G401.6 (cell line): ENCODE results near the gene NPAS2.

Experiments
- FAIRE-seq: peaks from 2 replicates; lab custom pipeline; 2012; peaks lifted over from hg19 to GRCh38; lab: Jason Lieb, UNC

Gene NPAS2, protein sequence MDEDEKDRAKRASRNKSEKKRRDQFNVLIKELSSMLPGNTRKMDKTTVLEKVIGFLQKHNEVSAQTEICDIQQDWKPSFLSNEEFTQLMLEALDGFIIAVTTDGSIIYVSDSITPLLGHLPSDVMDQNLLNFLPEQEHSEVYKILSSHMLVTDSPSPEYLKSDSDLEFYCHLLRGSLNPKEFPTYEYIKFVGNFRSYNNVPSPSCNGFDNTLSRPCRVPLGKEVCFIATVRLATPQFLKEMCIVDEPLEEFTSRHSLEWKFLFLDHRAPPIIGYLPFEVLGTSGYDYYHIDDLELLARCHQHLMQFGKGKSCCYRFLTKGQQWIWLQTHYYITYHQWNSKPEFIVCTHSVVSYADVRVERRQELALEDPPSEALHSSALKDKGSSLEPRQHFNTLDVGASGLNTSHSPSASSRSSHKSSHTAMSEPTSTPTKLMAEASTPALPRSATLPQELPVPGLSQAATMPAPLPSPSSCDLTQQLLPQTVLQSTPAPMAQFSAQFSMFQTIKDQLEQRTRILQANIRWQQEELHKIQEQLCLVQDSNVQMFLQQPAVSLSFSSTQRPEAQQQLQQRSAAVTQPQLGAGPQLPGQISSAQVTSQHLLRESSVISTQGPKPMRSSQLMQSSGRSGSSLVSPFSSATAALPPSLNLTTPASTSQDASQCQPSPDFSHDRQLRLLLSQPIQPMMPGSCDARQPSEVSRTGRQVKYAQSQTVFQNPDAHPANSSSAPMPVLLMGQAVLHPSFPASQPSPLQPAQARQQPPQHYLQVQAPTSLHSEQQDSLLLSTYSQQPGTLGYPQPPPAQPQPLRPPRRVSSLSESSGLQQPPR

DNA sequence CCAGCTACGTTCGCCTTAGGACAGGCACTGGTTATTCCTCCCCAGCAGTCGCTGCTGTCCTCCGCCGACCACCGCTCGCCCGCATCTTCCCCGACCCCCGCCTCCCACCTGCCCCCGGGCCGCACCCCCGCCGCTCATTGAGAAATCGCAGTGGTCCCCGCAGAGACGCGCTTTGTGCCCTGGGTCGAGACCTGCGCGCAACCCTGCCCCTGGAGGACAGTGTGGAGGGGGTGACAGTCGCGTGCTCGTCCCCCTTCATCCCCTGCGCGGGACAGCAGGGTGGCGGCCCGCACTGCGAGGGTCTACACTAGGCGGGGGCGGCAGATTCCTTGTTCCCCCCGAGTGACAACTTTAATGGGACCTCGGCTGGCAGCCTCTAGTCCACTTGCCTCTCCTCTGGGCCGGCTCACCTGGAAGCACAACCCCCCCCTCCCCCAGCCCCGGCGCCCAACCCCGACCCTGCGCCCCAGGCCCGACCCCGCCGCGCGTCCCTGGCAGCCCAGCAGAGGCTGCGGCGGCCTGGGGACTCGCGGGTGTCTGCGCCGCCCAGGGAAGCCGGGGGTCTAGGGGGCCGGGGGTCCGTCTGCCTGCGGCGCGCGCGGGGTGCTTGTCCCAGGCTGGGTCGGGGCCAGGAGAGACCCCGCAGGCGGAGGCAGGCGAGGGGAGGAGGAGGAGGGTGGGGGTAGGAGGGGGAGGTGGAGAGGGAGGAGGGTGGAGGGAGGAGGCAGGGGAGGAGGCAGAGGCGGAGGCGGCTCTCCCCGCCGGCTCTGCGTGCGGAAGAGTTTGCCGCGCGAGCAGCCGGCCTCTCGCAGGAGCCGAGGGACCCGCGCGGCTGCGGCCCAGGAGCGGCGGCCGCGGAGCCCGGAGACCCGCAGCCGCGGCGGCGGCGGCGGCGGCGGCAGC, at the start of gene NPAS2:
Gene NPAS2 (plus strand): TSS at position 770 of the 903 bp plus-strand sequence. CDS start 84,616 bp downstream, outside the sequence.
- no peak for FAIRE-seq

DNA sequence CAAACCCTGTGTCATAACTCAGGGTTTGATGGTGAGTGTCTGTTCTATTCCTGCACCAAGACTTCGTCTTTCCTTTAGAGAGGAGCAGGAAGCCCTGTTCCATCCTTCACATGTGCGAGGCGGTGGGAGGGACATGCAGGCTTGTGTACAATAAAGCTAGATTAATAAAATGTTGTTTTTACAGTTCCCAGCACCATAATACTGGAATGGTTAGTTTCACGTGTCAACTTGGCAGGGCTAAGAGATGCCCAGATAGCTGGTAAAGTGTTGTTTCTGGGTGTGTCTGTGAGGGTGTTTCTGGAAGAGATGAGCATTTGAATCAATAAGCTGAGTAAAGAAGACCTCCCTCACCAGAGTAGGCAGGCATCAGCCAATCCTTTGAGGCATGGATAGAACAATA, 48.8 kb upstream of the NPAS2 start:
- no peak for FAIRE-seq

DNA sequence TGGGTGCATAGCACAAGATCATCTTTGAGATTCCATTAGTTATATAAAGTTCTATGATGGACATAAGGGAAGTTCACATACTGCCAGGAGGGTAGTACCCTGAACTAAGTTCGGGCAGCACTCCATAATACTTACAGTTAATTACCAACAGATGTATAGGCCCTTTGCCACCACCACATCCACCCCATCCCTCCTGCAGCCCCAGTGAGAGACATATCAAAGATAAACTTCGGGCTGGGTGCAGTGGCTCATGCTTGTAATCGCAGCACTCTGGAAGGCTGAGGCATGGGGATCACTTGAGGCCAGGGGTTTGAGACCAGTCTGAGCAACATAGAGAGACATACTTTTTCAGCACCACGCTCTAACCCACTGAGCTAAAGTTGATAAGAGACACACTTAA, 46.4 kb upstream of the NPAS2 start:
- no peak for FAIRE-seq

DNA sequence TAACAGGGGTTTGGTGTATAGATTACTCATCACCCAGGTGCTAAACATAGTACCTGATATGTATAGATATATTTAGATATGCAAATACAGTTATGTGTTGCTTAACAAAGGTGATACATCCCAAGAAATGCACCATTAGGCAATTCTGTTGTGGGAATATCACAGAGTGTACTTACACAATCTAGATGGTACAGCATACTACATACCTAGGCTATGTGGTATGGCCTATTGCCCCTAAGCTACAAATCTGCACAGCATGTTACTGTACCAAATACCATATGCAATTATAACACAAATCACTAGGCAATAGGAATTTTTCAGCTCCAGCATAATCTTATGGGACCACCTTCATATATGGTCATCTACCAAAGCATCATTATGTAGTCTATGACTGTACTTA, 43.5 kb upstream of the NPAS2 start:
- FAIRE-seq, result no peak

DNA sequence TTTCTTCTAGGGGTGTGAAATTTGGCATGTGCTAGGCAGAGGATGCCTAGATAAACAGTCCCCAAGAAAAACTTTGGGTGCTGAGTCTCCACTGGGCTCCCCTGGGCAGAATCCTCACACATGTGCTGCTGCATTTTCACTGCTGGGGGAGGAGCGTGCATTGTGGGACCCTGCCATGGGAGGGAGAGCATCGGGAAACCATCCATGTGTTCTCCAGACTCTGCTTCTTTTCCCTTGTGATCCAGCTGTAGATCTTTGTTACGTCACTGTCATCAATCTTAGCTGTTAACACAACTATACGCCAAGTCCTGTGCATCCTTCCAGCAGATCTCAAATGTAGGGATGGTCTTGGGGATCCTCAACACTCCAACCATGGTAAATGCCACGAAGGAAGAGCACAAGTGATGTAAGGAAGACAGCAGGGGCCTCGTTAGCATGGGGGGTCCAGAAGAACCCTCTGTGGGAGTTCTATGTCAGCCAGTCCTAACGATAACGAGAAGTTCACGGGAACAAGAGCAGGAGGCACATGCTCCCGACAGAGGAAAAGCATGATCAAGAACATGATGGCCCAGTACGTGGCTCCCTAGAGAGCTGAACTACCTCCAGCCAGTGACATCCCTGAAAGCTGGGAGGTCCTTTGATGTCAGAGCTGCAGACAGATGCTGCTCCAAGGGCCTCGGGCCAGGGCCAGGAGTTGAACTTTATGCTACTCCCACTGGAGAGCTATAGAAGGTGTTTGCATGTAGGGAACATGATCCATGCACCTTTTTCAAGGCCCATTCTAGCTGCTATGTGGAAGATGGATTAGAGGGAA, 41.1 kb upstream of the NPAS2 start:
- FAIRE-seq, result no peak

DNA sequence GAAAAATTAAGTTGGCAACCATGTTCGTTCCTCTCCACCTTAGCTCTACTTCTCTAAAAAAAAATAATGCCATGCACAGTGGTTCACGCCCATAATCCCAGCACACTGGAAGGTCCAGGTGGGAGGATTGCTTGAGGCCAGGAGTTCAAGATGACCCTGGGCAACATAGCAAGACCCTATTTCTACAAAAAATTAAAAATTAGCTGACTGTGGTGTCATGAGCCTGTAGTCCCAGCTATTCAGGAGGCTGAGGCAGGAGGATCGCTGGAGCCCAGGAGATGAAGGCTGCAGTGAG, 40.1 kb upstream of the NPAS2 start:
- no peak for FAIRE-seq

DNA sequence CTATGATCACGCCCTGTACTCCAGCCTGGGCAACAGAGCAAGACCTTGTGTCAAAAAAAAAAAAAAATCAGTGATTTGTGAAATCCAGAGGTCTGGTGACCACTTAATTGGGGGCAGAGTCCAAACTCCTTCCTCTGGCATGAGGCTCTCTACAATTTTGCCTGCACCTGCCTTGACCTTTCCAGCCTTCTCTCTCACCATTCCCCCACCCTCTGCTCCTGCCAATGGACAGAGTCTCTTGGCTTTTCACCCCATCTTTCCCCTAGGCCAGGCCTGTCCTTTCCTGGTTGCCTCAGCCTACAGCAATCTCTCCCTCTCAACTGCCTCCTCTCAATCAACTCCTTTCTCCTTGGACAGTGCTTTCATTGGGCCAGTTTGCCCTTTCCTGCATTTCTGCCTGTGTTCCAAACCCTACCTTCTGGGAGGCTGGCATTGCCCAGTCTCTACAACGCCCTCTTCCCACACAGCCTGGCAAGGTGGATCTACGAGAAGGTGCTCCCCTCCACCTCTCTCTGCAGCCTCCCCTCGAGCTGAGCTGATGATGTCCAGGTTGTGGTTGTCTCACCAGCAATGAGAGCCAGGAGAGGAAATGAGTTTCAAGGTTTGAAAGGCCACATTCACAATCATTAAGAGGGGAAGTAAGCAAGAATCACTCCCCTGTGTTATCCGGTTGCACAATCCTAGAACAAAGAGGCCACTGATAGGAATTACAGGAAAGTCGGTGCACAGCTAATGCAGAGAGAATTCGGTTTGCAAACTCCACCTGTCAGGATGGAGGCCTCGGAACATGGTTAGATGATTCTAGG, 39.5 kb upstream of the NPAS2 start:
- no peak for FAIRE-seq

DNA sequence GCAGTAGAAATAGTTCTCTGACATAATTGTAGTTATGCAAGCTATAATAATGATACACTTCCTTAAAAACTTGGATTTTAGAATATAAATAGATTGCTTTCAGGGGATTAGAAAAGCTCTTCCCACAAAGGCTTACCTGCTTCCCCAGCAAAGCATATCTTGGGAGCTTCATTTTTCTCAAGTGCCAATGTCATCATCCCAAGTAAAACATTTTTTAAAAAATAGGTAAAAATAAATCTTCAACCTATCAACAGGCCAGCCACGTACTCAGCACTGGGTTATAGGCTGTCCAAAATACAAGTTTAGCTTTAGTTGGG, 39.0 kb upstream of the NPAS2 start:
- no peak for FAIRE-seq

DNA sequence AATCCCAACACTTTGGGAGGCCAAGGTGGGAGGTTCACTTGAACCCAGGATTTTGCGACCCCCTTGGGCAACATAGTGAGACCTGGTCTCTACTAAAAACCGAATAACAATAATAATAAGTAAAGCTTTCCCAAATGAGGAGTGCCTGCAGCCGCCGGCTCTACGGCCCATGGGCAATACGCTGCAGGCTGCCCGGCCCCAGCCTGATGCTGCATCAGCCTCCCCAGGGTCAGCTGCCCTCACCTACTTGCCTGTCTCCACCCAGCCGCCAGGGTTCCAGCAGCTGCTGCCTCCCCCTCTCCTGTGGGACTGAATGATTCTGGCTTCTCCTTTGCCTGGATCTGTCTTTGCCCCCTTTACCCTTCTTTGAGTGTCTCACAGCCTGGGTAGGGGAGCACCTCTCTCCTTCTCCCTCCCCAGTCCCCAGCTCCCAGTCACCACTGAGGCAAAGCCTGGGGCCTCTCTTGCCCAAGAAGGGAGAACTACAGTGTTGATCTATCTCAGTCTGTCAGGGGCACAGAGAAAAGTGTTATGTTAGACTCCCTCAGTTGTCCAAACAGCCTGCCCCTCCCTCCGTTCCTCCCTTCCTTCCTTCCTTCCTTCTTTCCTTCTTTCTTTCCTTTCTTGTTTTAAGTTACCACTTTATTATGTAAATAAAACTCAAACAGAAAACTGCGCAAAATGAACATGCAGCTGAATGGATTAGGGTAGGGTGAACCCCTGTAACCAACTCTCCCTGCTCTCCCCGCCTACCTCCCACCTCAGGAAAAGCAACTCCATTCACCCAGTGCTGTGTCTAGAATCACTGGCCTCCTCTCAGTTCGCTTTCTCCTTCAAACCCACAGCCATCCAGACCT, 38.2 kb upstream of the NPAS2 start:
- FAIRE-seq, result no peak

DNA sequence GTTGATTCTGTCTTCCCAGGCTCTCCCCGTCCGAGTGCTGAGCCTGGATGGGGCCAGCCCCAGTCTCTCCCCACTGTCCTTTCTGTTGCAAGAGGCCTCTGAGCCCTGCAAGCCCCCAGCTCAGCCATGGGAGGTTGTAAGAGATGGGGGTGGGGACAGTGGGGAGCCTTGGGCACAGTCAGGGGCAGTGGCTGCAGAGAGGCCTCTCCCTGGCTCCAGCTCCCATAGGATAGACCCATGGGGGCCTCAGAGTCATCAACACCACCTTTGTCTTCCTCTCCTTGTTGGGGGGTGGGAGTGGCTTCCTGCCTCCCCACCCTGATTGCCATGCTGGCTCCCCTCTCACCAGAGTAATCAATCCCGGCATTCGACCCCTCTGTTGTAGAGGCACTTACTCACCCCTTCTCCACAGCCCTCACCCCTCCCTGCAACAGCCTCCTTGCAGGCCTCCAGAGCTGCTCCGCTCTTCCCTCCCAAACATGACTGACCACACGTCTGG, 37.5 kb upstream of the NPAS2 start:
- FAIRE-seq, result no peak

DNA sequence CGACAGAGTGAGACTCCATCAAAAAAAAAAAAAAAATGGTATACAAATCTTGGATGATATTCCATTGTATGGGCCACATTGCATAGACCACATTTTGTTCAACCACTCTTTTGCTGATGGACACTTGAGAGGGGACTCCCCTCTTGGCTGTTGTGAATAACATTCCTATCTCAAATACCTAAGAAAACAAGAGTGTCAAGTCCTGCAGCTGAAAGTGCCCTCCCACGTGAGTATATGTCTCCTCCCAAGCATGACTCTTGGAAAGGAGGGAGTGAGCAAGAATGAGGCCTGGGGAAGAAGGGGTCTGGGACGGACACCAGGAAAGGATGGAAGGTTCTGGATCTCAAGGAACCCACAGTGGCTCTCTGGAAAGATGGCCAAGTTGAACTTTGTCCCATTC, 36.0 kb upstream of the NPAS2 start:
- no peak for FAIRE-seq

DNA sequence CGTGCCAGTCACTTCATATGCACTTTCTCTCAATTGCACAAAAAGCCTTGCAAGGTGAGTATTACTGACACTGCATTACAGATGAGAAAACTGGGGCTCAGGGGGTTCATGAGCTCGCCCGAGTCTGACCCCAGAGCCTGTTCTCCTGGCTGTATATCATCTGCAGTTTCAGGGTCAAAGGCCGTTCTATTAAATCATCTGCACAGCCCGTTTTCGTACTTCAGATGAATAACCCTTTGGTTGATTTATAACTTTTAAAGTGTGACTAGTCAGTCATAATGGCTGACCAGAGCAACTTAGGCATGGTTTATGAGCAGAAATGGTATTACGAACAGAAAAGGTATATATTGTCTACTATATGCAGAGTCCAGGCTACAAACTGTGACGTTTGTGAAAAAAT, 35.3 kb upstream of the NPAS2 start:
- no peak for FAIRE-seq

DNA sequence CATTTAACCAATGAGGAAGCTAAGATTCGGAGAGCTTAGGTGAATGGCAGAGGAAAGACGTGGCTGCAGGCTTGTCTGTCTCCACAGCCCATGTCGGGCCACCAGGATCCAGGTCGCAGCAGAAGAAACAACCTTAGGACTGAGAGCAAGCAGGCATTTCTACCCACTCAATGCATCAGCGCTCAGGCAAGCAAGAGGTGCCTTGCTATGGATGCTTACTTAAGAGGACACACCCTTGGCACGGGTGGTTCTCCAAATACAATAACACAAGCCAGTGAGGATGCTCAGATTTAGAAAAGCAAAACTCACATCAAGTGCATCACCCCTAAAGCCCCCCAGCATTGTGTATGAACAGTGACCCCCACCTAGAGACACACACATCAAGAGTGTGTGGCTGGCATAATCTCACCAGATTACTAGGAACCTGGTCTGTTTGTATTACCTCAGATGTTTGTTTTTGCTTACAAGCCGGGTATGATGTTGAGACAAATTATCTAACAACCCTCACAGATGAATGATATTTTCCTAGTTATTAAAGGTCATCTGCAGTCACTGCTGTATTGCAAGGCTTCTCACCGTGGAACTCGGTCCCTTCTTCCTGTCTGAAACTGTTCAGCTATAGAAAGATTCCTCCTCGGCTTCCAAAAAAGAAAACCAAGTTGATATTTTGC, 34.2 kb upstream of the NPAS2 start:
- FAIRE-seq, result no peak

DNA sequence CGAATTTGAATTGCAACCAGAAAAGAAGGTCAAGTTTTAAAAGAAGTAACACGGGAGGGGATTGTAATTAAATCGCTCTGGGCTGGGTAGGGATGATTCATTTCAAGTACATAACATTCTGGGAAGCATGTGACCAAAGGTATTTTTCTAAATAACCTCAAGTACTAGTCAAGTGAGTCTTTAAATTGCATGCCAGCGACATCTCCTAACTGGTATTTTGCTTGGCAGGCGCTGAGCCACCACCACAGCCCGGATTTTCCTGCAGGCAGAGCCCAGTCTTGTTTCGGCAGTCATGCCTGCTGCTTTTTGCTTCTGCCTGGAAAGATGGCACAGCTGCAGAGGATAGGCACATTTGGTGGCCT, 33.7 kb upstream of the NPAS2 start:
- no peak for FAIRE-seq

DNA sequence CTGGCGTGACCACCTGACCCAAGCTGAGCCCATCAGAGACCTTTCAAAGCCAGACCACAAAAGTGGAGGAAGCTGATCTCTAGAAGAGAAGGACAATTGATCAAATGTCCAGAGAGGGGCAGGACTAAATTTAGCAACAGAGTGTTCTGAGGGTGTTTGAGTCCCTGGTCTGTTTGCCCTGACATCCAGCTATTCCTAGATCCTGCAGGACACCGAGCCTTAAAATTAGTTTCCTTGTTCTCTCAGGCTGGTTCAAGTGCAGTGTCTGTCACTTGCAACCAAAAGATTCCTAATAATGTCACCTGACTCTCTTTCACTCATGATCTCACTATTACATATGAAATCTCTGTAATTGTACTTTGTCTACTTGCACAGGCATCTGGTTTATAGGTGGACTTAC, 33.0 kb upstream of the NPAS2 start:
- no peak for FAIRE-seq

DNA sequence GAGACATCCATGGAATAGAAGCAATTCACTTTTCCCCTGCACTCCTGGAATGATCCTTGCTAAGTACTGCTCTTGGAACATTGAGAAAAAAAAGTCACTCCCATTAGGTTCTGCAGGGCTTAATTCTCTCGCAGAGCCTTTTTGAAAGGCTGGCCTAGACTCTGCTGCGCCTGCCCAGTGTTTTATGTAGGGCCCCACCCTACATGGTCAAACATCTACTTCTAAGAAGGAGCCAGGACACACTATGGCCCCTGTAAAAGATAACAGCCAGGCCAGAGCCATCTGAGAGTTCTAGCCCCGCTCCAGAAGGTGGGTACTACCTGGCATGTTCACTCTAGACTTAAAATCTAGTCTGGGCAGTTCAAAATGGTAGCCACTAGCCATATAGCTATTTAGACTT, 30.6 kb upstream of the NPAS2 start:
- FAIRE-seq, result no peak

DNA sequence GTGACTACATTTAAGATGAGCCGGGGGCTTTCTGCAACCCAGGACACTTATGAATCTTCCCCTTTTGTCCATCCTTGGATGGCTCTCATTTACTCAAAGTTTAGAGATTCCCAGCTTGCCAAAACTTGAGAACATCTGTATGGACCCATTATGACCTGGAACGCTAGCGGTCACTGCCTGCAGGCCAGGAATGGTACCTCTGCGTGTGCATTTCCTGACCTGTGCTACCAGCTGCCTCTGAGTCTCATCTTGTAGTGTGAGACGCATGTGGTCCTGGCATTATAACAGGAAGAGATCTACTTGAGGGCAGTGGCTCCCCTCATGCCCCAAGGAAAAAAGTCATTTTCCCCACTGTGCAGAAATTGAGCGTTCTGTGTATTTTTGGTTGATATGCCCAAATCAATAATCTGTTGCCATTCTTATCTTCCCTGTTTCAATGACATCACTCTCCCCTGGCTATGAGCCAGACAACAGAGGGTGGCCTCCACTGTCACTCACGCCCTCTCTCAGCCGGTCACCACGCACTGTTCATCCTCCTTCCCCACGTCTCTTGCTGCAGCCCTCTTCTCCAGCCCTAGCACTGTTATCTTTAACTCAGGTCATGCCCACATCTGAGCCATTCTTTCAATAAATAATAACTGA, 28.5 kb upstream of the NPAS2 start:
- FAIRE-seq, result no peak

DNA sequence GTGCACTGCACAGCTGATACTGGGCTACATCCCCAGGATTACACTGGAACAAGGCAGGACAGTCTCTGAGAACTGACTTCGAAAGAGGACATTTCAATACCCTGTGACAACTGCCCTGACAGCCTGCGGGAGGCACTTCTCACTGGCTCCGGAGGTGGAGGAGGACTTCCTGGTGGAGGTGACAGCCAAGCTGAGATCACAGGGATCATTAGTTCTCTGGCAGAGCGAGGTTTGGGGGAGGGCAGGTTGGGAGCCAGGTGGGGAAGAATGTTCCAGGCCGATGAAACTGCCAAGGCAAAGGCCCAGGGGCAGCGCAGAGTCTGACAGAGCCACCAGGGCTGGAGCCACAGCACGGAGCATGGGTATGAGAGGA, 28.0 kb upstream of the NPAS2 start:
- FAIRE-seq, result no peak

DNA sequence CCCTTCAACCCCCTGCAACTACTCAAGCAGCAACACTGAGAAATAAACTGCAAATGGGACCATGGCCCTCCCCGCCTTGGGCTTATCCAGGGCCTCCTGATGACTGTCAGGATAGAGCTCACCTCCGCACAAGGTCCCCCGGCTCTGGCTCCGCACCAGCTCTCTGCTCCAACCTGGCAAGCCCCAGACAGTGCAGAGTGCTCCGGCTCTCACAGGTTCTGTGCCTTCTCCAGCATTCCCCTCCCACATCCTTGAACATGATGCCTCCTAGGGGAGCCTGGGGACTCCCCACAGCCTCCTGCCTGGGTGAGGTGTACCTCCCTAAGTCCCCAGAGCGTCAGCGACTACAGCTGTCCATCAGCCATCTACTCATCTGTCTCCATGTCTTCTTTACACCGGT, 26.7 kb upstream of the NPAS2 start:
- FAIRE-seq, result no peak
